ENCODE results near the gene EIF5A.
A peak's percentile ranks its signal among the peaks of the same experiment; 100 is the strongest.

Gene EIF5A

GRCh38 chr17:7313088-7313889, 5.9 kb downstream of the EIF5A start:
- no peak for DNase-seq (ENCODE audit: low read depth)

GRCh38 chr17:7313890-7314718, 6.7 kb downstream of the EIF5A start:
- DNase-seq (ENCODE audit: low read depth): no peak

- peak; percentile 89 for DNase-seq (ENCODE audit: low read depth)
Measured at GRCh38 chr17:7314719-7315569, 7.5 kb downstream of the EIF5A start, which contains the start of gene GPS2. GPS2 (minus strand) TSS chr17:7315360; CDS start chr17:7315052, 308 bp downstream.

GRCh38 chr17:7315570-7316235, 8.3 kb downstream of the EIF5A start:
- DNase-seq (ENCODE audit: low read depth): no peak

- no peak for DNase-seq (ENCODE audit: low read depth)
Measured at GRCh38 chr17:7317161-7317803, 9.9 kb downstream of the EIF5A start.

- no peak for DNase-seq (ENCODE audit: low read depth)
Measured at GRCh38 chr17:7318121-7318860, 10.9 kb downstream of the EIF5A start.

- DNase-seq (ENCODE audit: low read depth): no peak
Measured at GRCh38 chr17:7321466-7321865, 14.0 kb downstream of the EIF5A start.

GRCh38 chr17:7322520-7323194, 15.2 kb downstream of the EIF5A start:
- no peak for DNase-seq (ENCODE audit: low read depth)

- peak; percentile 39 for DNase-seq (ENCODE audit: low read depth)
Measured at GRCh38 chr17:7323731-7324437, 16.5 kb downstream of the EIF5A start.

- DNase-seq (ENCODE audit: low read depth): no peak
Measured at GRCh38 chr17:7324438-7324779, 17.0 kb downstream of the EIF5A start.

- no peak for DNase-seq (ENCODE audit: low read depth)
Measured at GRCh38 chr17:7325031-7325528, 17.7 kb downstream of the EIF5A start.

GRCh38 chr17:7326186-7326585, 18.8 kb downstream of the EIF5A start:
- no peak for DNase-seq (ENCODE audit: low read depth)

GRCh38 chr17:7327056-7327455, 19.6 kb downstream of the EIF5A start:
- no peak for DNase-seq (ENCODE audit: low read depth)

- DNase-seq (ENCODE audit: low read depth): no peak
Measured at GRCh38 chr17:7327501-7327900, 20.1 kb downstream of the EIF5A start.

- no peak for DNase-seq (ENCODE audit: low read depth)
Measured at GRCh38 chr17:7328009-7328408, 20.6 kb downstream of the EIF5A start.

- no peak for DNase-seq (ENCODE audit: low read depth)
Measured at GRCh38 chr17:7328840-7329373, 21.5 kb downstream of the EIF5A start, which contains the start of gene NEURL4. NEURL4 (minus strand) TSS chr17:7329335; CDS start chr17:7329312, 23 bp downstream.

GRCh38 chr17:7329374-7329996, 22.1 kb downstream of the EIF5A start:
- DNase-seq (ENCODE audit: low read depth): peak; percentile 87

- DNase-seq (ENCODE audit: low read depth): peak; percentile 58
Measured at GRCh38 chr17:7329997-7330637, 22.7 kb downstream of the EIF5A start.

All from stimulated activated CD8-positive, alpha-beta memory T cell treated with anti-CD3 and anti-CD28 coated beads, Interleukin-15, amount 100 ng/mL, for 24 hours (primary cell).